Naive B cell (primary cell): Measurements from ENCODE around the gene ABCA13. TPM values are rescaled to one million over a fixed set of nuclear protein-coding genes. Genes with fewer than 3 reads are reported as not detected.

Source experiments
- ATAC-seq, 2 donors: fragments of 150-1000 bp; cut with Tn5 transposase; 2 replicates each; pipeline ENCODE4 v1.10.0; 2021; ENCODE audit warnings: low read depth in 2 of 2, mild to moderate bottlenecking in 2 of 2, moderate library complexity in 2 of 2
- DNase-seq: peaks from one replicate; pipeline ENCODE4 v3.0.0; 2022
- H3K27ac Mint-ChIP-seq, 6 donors: one replicate each; pipeline ENCODE4 v1.8.0; 2020 to 2022; ENCODE audit warnings: mild to moderate bottlenecking in 6 of 6, mixed read lengths in 6 of 6, moderate library complexity in 5 of 6, inconsistent platforms in 2 of 6
- H3K27me3 Mint-ChIP-seq, 3 donors: one replicate each; pipeline ENCODE4 v1.8.0; 2021 to 2022; ENCODE audit warnings: mixed read lengths in 3 of 3, mild to moderate bottlenecking in 1 of 3
- H3K36me3 Mint-ChIP-seq, 2 donors: one replicate each; pipeline ENCODE4 v1.8.0; 2020 to 2022; ENCODE audit warnings: mixed read lengths in 2 of 2, inconsistent platforms in 1 of 2, mild to moderate bottlenecking in 1 of 2
- H3K4me1 Mint-ChIP-seq, 3 donors: one replicate each; pipeline ENCODE4 v1.8.0; 2020 to 2022; ENCODE audit warnings: mixed read lengths in 3 of 3, inconsistent platforms in 1 of 3, mild to moderate bottlenecking in 1 of 3, moderate library complexity in 1 of 3
- H3K4me3 Mint-ChIP-seq, 8 donors: one replicate each; pipeline ENCODE4 v1.8.0; 2020 to 2022; ENCODE audit warnings: mild to moderate bottlenecking in 8 of 8, mixed read lengths in 8 of 8, moderate library complexity in 8 of 8, inconsistent platforms in 2 of 8
- H3K9me3 Mint-ChIP-seq, 7 donors: one replicate each; pipeline ENCODE4 v1.8.0; 2020 to 2022; ENCODE audit warnings: mixed read lengths in 7 of 7, mild to moderate bottlenecking in 5 of 7, inconsistent platforms in 2 of 7, moderate library complexity in 1 of 7
- polyA plus RNA-seq, 6 donors: library from polyadenylated mRNA; unstranded; fragments of 300-500 nt; fragmentation: Illumina TruSeq; gene quantifications; one replicate each; pipeline ENCODE4 v1.2.3, GENCODE V29; 2021; ENCODE audit warnings: low read depth in 6 of 6

ABCA13 gene
- polyA plus RNA-seq, 6 donors from 2014 or later, result not detected

GRCh38 chr7:48262606-48263310 is 91.5 kb downstream of the ABCA13 start:
- ATAC-seq (no peak), DNase-seq (no peak)
- H3K27me3 Mint-ChIP-seq, result no peaks in the 10 kb centered on the region
- H3K36me3 Mint-ChIP-seq, result no peaks in the 10 kb centered on the region
- no peak overlapping the region for H3K4me3 Mint-ChIP-seq
- H3K4me1 Mint-ChIP-seq, result no peaks in the 10 kb centered on the region
- H3K9me3 Mint-ChIP-seq, result peaks cover 0 to 2% (median 0%) of the 10 kb centered on the region in 7 donors
- H3K27ac Mint-ChIP-seq, result peak overlapping the region in 1 of 6 donors; percentile 16

GRCh38 chr7:48263311-48263650 is 92.0 kb downstream of the ABCA13 start:
- no peak overlapping the region for H3K27ac Mint-ChIP-seq
- DNase-seq, result no peak
- no peak for ATAC-seq
- H3K9me3 Mint-ChIP-seq, result peaks cover 0 to 2% (median 0%) of the 10 kb centered on the region in 7 donors
- H3K4me3 Mint-ChIP-seq, result no peak overlapping the region
- no peaks in the 10 kb centered on the region for H3K4me1 Mint-ChIP-seq
- H3K36me3 Mint-ChIP-seq, result no peaks in the 10 kb centered on the region
- H3K27me3 Mint-ChIP-seq, result no peaks in the 10 kb centered on the region

GRCh38 chr7:48269066-48269465 is 97.8 kb downstream of the ABCA13 start:
- Mint-ChIP-seq H3K4me1 (no peaks in the 10 kb centered on the region), H3K9me3 (no peaks in the 10 kb centered on the region), H3K4me3 (no peak overlapping the region), H3K27ac (no peak overlapping the region), H3K27me3 (no peaks in the 10 kb centered on the region), H3K36me3 (no peaks in the 10 kb centered on the region)
- no peak for DNase-seq
- ATAC-seq, result no peak

GRCh38 chr7:48274662-48275061 is 103.4 kb downstream of the ABCA13 start:
- Mint-ChIP-seq H3K27ac (no peak overlapping the region), H3K4me3 (no peak overlapping the region), H3K9me3 (no peaks in the 10 kb centered on the region), H3K27me3 (no peaks in the 10 kb centered on the region), H3K36me3 (no peaks in the 10 kb centered on the region), H3K4me1 (no peaks in the 10 kb centered on the region)
- ATAC-seq, result no peak
- DNase-seq, result no peak

GRCh38 chr7:48279420-48279819 is 108.2 kb downstream of the ABCA13 start:
- H3K9me3 Mint-ChIP-seq, result peaks cover 0 to 3% (median 0%) of the 10 kb centered on the region in 7 donors
- no peak overlapping the region for H3K27ac Mint-ChIP-seq
- no peak overlapping the region for H3K4me3 Mint-ChIP-seq
- DNase-seq, result no peak
- ATAC-seq, result no peak
- H3K36me3 Mint-ChIP-seq, result no peaks in the 10 kb centered on the region
- peaks cover 5 to 16% (median 14%) of the 10 kb centered on the region in 3 donors for H3K27me3 Mint-ChIP-seq
- H3K4me1 Mint-ChIP-seq, result no peaks in the 10 kb centered on the region

GRCh38 chr7:48280100-48280499 is 108.8 kb downstream of the ABCA13 start:
- H3K36me3 Mint-ChIP-seq, result no peaks in the 10 kb centered on the region

GRCh38 chr7:48285373-48285772 is 114.1 kb downstream of the ABCA13 start:
- no peak for DNase-seq
- H3K4me3 Mint-ChIP-seq, result no peak overlapping the region
- H3K36me3 Mint-ChIP-seq, result no peaks in the 10 kb centered on the region
- no peak for ATAC-seq
- no peak overlapping the region for H3K27ac Mint-ChIP-seq
- peaks cover 0 to 9% (median 0%) of the 10 kb centered on the region in 7 donors for H3K9me3 Mint-ChIP-seq
- peaks cover 11 to 35% (median 21%) of the 10 kb centered on the region in 3 donors for H3K27me3 Mint-ChIP-seq
- H3K4me1 Mint-ChIP-seq, result peaks cover 0 to 5% (median 0%) of the 10 kb centered on the region in 3 donors

More at GRCh38 chr7:48280100-48280499, 108.8 kb downstream of the ABCA13 start:
- H3K27me3 Mint-ChIP-seq, result peaks cover 8 to 21% (median 17%) of the 10 kb centered on the region in 3 donors
- ATAC-seq (no peak), DNase-seq (no peak)
- H3K4me3 Mint-ChIP-seq, result no peak overlapping the region
- H3K27ac Mint-ChIP-seq, result no peak overlapping the region
- H3K9me3 Mint-ChIP-seq, result peaks cover 0 to 3% (median 0%) of the 10 kb centered on the region in 7 donors
- H3K4me1 Mint-ChIP-seq, result no peaks in the 10 kb centered on the region

- no peak for DNase-seq
- Mint-ChIP-seq H3K27ac (no peak overlapping the region), H3K36me3 (no peaks in the 10 kb centered on the region), H3K4me3 (no peak overlapping the region), H3K4me1 (peaks cover 0 to 5% (median 0%) of the 10 kb centered on the region in 3 donors), H3K27me3 (peaks cover 10 to 37% (median 11%) of the 10 kb centered on the region in 3 donors), H3K9me3 (peaks cover 0 to 9% (median under 1%) of the 10 kb centered on the region in 7 donors)
- ATAC-seq, result no peak
These were observed 115.6 kb downstream of the ABCA13 start for GRCh38 chr7:48286836-48287235.

- Mint-ChIP-seq H3K9me3 (peaks cover 0 to 10% (median 0%) of the 10 kb centered on the region in 7 donors), H3K27me3 (peaks cover 6 to 31% (median 12%) of the 10 kb centered on the region in 3 donors), H3K27ac (no peak overlapping the region), H3K36me3 (no peaks in the 10 kb centered on the region), H3K4me1 (peaks cover 0 to 5% (median 0%) of the 10 kb centered on the region in 3 donors), H3K4me3 (no peak overlapping the region)
- ATAC-seq (no peak), DNase-seq (no peak)
These were observed 118.4 kb downstream of the ABCA13 start for GRCh38 chr7:48289656-48290055.

- Mint-ChIP-seq H3K27ac (no peak overlapping the region), H3K4me1 (no peaks in the 10 kb centered on the region), H3K27me3 (peaks cover 0 to 12% (median 7%) of the 10 kb centered on the region in 3 donors), H3K4me3 (no peak overlapping the region), H3K36me3 (no peaks in the 10 kb centered on the region), H3K9me3 (peaks cover 0 to 5% (median 0%) of the 10 kb centered on the region in 7 donors)
- no peak for DNase-seq
- no peak for ATAC-seq
These were observed 121.7 kb downstream of the ABCA13 start for GRCh38 chr7:48292949-48293348.

- Mint-ChIP-seq H3K9me3 (peaks cover 0 to 5% (median 0%) of the 10 kb centered on the region in 7 donors), H3K36me3 (no peaks in the 10 kb centered on the region), H3K4me1 (no peaks in the 10 kb centered on the region), H3K27ac (no peak overlapping the region), H3K27me3 (peaks cover 0 to 12% (median 7%) of the 10 kb centered on the region in 3 donors), H3K4me3 (no peak overlapping the region)
- DNase-seq, result no peak
- ATAC-seq, result no peak
These were observed 124.2 kb downstream of the ABCA13 start for GRCh38 chr7:48295296-48295971.

GRCh38 chr7:48296966-48297365 is 125.7 kb downstream of the ABCA13 start:
- Mint-ChIP-seq H3K27ac (no peak overlapping the region), H3K36me3 (no peaks in the 10 kb centered on the region), H3K4me1 (no peaks in the 10 kb centered on the region), H3K27me3 (peaks cover 0 to 9% (median 7%) of the 10 kb centered on the region in 3 donors), H3K9me3 (peaks cover 0 to 5% (median 0%) of the 10 kb centered on the region in 7 donors), H3K4me3 (no peak overlapping the region)
- no peak for DNase-seq
- ATAC-seq, result no peak

GRCh38 chr7:48298779-48299178 is 127.5 kb downstream of the ABCA13 start:
- no peaks in the 10 kb centered on the region for H3K9me3 Mint-ChIP-seq
- H3K27me3 Mint-ChIP-seq, result peaks cover 0 to 4% (median 0%) of the 10 kb centered on the region in 3 donors
- ATAC-seq, result no peak
- H3K36me3 Mint-ChIP-seq, result no peaks in the 10 kb centered on the region
- no peak for DNase-seq
- no peaks in the 10 kb centered on the region for H3K4me1 Mint-ChIP-seq
- no peak overlapping the region for H3K27ac Mint-ChIP-seq
- no peak overlapping the region for H3K4me3 Mint-ChIP-seq

GRCh38 chr7:48299580-48300169 is 128.4 kb downstream of the ABCA13 start:
- no peaks in the 10 kb centered on the region for H3K36me3 Mint-ChIP-seq
- H3K9me3 Mint-ChIP-seq, result no peaks in the 10 kb centered on the region
- no peaks in the 10 kb centered on the region for H3K4me1 Mint-ChIP-seq
- ATAC-seq (no peak), DNase-seq (no peak)
- peaks cover 0 to 4% (median 4%) of the 10 kb centered on the region in 3 donors for H3K27me3 Mint-ChIP-seq
- H3K4me3 Mint-ChIP-seq, result no peak overlapping the region
- no peak overlapping the region for H3K27ac Mint-ChIP-seq
